Liver (tissue), 9 donors: ENCODE measurements around the gene TICAM2. TPM values are rescaled to one million over a fixed set of nuclear protein-coding genes. Genes with fewer than 3 reads are reported as not detected.

Experiments
- DNase-seq: peaks from one replicate; pipeline ENCODE4 v3.0.0-alpha.2; 2017; ENCODE audit warnings: low spot score
- H3K27ac ChIP-seq, 2 donors: one replicate each; pipeline ENCODE4 v1.7.0; 2013; ENCODE audit warnings: inconsistent platforms in 2 of 2, low read length in 2 of 2, control low read depth in 1 of 2, low read depth in 1 of 2, mild to moderate bottlenecking in 1 of 2
- H3K27me3 ChIP-seq, 4 donors: one replicate each; pipeline versions ENCODE4 v1.6.1 to v1.7.0; 2013; ENCODE audit warnings: low read length in 3 of 4, inconsistent platforms in 1 of 4, mild to moderate bottlenecking in 1 of 4, moderate library complexity in 1 of 4; ENCODE audit not compliant: control insufficient read depth in 4 of 4, insufficient read depth in 4 of 4
- H3K36me3 ChIP-seq, 4 donors: one replicate each; pipeline versions ENCODE4 v1.6.1 to v1.7.0; 2013; ENCODE audit warnings: low read length in 3 of 4, mild to moderate bottlenecking in 3 of 4, low read depth in 1 of 4, moderate library complexity in 1 of 4; ENCODE audit not compliant: control insufficient read depth in 4 of 4, insufficient read depth in 3 of 4
- H3K4me1 ChIP-seq, 4 donors: one replicate each; pipeline versions ENCODE4 v1.6.1 to v1.7.0; 2013; ENCODE audit warnings: low read length in 3 of 4, mild to moderate bottlenecking in 3 of 4, moderate library complexity in 1 of 4; ENCODE audit not compliant: control insufficient read depth in 4 of 4, insufficient read depth in 4 of 4
- H3K4me3 ChIP-seq, 3 donors: one replicate each; pipeline versions ENCODE4 v1.6.1 to v1.7.0; 2013; ENCODE audit warnings: low read length in 3 of 3, control low read depth in 1 of 3, low read depth in 1 of 3, mild to moderate bottlenecking in 1 of 3
- H3K9ac ChIP-seq, 2 donors: one replicate each; pipeline ENCODE4 v1.7.0; 2013; ENCODE audit warnings: low read length in 2 of 2, mild to moderate bottlenecking in 2 of 2, moderate library complexity in 2 of 2, control low read depth in 1 of 2, low read depth in 1 of 2
- H3K9me3 ChIP-seq, 4 donors: one replicate each; pipeline versions ENCODE4 v1.6.1 to v1.7.0; 2013; ENCODE audit warnings: low read length in 3 of 4; ENCODE audit not compliant: control insufficient read depth in 4 of 4
- EGR1 ChIP-seq, 2 donors: IDR thresholded peaks; 2 replicates each; pipeline ENCODE4 v1.6.1; 2016 to 2018; ENCODE audit warnings: antibody characterized with exemption in 2 of 2, low read depth in 2 of 2
- FOXA1 ChIP-seq: IDR thresholded peaks from 2 replicates; pipeline ENCODE4 v1.6.1; 2016; ENCODE audit warnings: antibody characterized with exemption
- FOXA2 ChIP-seq: IDR thresholded peaks from 2 replicates; pipeline ENCODE4 v1.6.1; 2016; ENCODE audit warnings: antibody characterized with exemption
- GABPA ChIP-seq, 2 donors: IDR thresholded peaks in 1 of 2; conservative IDR thresholded peaks in 1 of 2; 2 replicates each; pipeline ENCODE4 v1.6.1; 2016; ENCODE audit warnings: antibody characterized with exemption in 2 of 2, mild to moderate bottlenecking in 1 of 2, moderate library complexity in 1 of 2
- HNF4G ChIP-seq: IDR thresholded peaks from 2 replicates; pipeline ENCODE4 v1.6.1; 2016; ENCODE audit warnings: antibody characterized with exemption
- JUND ChIP-seq, 2 donors: IDR thresholded peaks; 2 replicates each; pipeline ENCODE4 v1.6.1; 2016; ENCODE audit warnings: antibody characterized with exemption in 2 of 2
- NR2F2 ChIP-seq: IDR thresholded peaks from 2 replicates; pipeline ENCODE4 v1.6.1; 2016; ENCODE audit warnings: antibody characterized with exemption
- RAD21 ChIP-seq, 2 donors: IDR thresholded peaks; 2 replicates each; pipeline ENCODE4 v1.6.1; 2016; ENCODE audit warnings: antibody characterized with exemption in 2 of 2, mild to moderate bottlenecking in 2 of 2
- REST ChIP-seq: IDR thresholded peaks from 2 replicates; pipeline ENCODE4 v1.6.1; 2016; ENCODE audit warnings: antibody characterized with exemption, mild to moderate bottlenecking
- RXRA ChIP-seq, 2 donors: IDR thresholded peaks; 2 replicates each; pipeline ENCODE4 v1.6.1; 2017 to 2018; ENCODE audit warnings: antibody characterized with exemption in 2 of 2, mild to moderate bottlenecking in 1 of 2
- TAF1 ChIP-seq: conservative IDR thresholded peaks from 2 replicates; pipeline ENCODE4 v1.6.1; 2016; ENCODE audit warnings: antibody characterized with exemption, mild to moderate bottlenecking
- YY1 ChIP-seq: IDR thresholded peaks from 2 replicates; pipeline ENCODE4 v1.6.1; 2016; ENCODE audit warnings: antibody characterized with exemption, mild to moderate bottlenecking
- ZBTB33 ChIP-seq: IDR thresholded peaks from 2 replicates; pipeline ENCODE4 v1.6.1; 2016; ENCODE audit warnings: antibody characterized with exemption
- WGBS: extraction: QIAGEN DNeasy Blood & Tissue Kit; methylation state at CpG from one replicate; pipeline ENCODE4 v1.1.7; 2013; 5-methylcytosine and 5-hydroxymethylcytosine counted together
- polyA plus RNA-seq, 2 donors: library from polyadenylated mRNA; stranded (reverse) in 1 of 2; unstranded in 1 of 2; fragments of 200-250 nt in 1 of 2; fragments of >200 nt in 1 of 2; fragmentation: Nextera tagmentation in 1 of 2; extraction: Ambion mirVana in 1 of 2; gene quantifications; one replicate each; pipeline versions ENCODE4 v1.2.1 to v1.2.3, GENCODE V29; 2013 to 2015
- total RNA-seq, 2 donors: library from RNA; depleted of rRNA; stranded (reverse); fragments of >200 nt; gene quantifications; one replicate each; pipeline ENCODE4 v1.2.3, GENCODE V29; 2014
- TF ChIP-seq, protein P1 (sequence below): fragments of 150-350 bp; IDR thresholded peaks from 2 replicates; pipeline ENCODE4 v1.5.1; 2017; ENCODE audit warnings: improper control_type of control experiment, low read depth, low read length; ENCODE audit not compliant: missing input control
- TF ChIP-seq, protein P2 (sequence below): IDR thresholded peaks from 2 replicates; pipeline ENCODE4 v1.6.1; 2016; ENCODE audit warnings: antibody characterized with exemption
- donor health status: healthy.
- donor health status: healthy.
- donor health status: healthy.
- donor health status: healthy.
- donor health status: healthy.

Gene TICAM2
- total and polyA plus RNA-seq, 4 donors = 0.50 to 1.5 (median 0.95) TPM

- no peak for DNase-seq
Measured at GRCh38 chr5:115557667-115558387, 44.5 kb downstream of the TICAM2 start.

More at GRCh38 chr5:115557667-115558387, 44.5 kb downstream of the TICAM2 start:
- H3K27me3 ChIP-seq = no peaks in the 10 kb centered on the region
- no peak for TF ChIP-seq FOXA2
- TF ChIP-seq ZBTB33 = no peak
- no peak for TF ChIP-seq TAF1
- no peak for TF ChIP-seq NR2F2
- TF ChIP-seq HNF4G = no peak
- no peak for TF ChIP-seq RAD21 (IDR thresholded peaks at IDR 0.05)
- TF ChIP-seq, protein P1, sequence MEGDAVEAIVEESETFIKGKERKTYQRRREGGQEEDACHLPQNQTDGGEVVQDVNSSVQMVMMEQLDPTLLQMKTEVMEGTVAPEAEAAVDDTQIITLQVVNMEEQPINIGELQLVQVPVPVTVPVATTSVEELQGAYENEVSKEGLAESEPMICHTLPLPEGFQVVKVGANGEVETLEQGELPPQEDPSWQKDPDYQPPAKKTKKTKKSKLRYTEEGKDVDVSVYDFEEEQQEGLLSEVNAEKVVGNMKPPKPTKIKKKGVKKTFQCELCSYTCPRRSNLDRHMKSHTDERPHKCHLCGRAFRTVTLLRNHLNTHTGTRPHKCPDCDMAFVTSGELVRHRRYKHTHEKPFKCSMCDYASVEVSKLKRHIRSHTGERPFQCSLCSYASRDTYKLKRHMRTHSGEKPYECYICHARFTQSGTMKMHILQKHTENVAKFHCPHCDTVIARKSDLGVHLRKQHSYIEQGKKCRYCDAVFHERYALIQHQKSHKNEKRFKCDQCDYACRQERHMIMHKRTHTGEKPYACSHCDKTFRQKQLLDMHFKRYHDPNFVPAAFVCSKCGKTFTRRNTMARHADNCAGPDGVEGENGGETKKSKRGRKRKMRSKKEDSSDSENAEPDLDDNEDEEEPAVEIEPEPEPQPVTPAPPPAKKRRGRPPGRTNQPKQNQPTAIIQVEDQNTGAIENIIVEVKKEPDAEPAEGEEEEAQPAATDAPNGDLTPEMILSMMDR = no peak
- no peak for TF ChIP-seq FOXA1
- TF ChIP-seq EGR1 (IDR thresholded peaks at IDR 0.05; ENCODE audit: low read depth in 2 of 2) = no peak
- no peak for TF ChIP-seq REST
- TF ChIP-seq, protein P2, sequence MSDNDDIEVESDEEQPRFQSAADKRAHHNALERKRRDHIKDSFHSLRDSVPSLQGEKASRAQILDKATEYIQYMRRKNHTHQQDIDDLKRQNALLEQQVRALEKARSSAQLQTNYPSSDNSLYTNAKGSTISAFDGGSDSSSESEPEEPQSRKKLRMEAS = no peak
- TF ChIP-seq JUND (IDR thresholded peaks at IDR 0.05) = no peak
- no peak for TF ChIP-seq YY1
- no peak for TF ChIP-seq GABPA (IDR thresholded peaks at IDR 0.05 in 1 of 2, conservative IDR thresholded peaks at IDR 0.05 in 1 of 2)
- no peak for TF ChIP-seq RXRA (IDR thresholded peaks at IDR 0.05)
- no peak overlapping the region for H3K4me3 ChIP-seq
- H3K4me1 ChIP-seq = peaks cover 0 to 21% (median 10%) of the 10 kb centered on the region in 4 donors
- H3K9me3 ChIP-seq = no peaks in the 10 kb centered on the region
- WGBS = 73% methylated on average over 3 of the region's 3 CpGs
- no peaks in the 10 kb centered on the region for H3K36me3 ChIP-seq
- peak overlapping the region; percentile 19 to 45 for H3K9ac ChIP-seq
- peak overlapping the region; percentile 69 to 70 for H3K27ac ChIP-seq
